Esophagus (tissue), 2 donors: ENCODE data around the gene CRYBA4. TPM values are rescaled to one million over a fixed set of nuclear protein-coding genes. Genes with fewer than 3 reads are reported as not detected.
"Not testable (repeated sequence)": the region's sequence is repeated elsewhere in the genome, so short reads cannot be mapped to it uniquely, and the experiment has no call there.

Experiments used
- H3K27ac ChIP-seq, 2 donors: one replicate each; pipeline ENCODE4 v1.5.1; 2013; ENCODE audit warnings: low read depth in 2 of 2, mild to moderate bottlenecking in 2 of 2, inconsistent platforms in 1 of 2, low read length in 1 of 2, moderate library complexity in 1 of 2
- H3K27me3 ChIP-seq, 2 donors: one replicate each; pipeline ENCODE4 v1.6.1; 2013; ENCODE audit warnings: low read length in 2 of 2, control low read depth in 1 of 2, mild to moderate bottlenecking in 1 of 2; ENCODE audit not compliant: insufficient read depth in 2 of 2, control insufficient read depth in 1 of 2
- H3K36me3 ChIP-seq, 2 donors: one replicate each; pipeline ENCODE4 v1.6.1; 2013; ENCODE audit warnings: low read length in 1 of 2; ENCODE audit not compliant: control insufficient read depth in 2 of 2, insufficient read depth in 2 of 2
- H3K4me1 ChIP-seq, 2 donors: one replicate each; pipeline ENCODE4 v1.6.1; 2013; ENCODE audit warnings: low read length in 1 of 2; ENCODE audit not compliant: control insufficient read depth in 2 of 2, insufficient read depth in 2 of 2
- H3K4me3 ChIP-seq, 2 donors: one replicate each; pipeline ENCODE4 v1.5.1; 2013; ENCODE audit warnings: low read length in 2 of 2, mild to moderate bottlenecking in 2 of 2, low read depth in 1 of 2, moderate library complexity in 1 of 2
- H3K9me3 ChIP-seq, 2 donors: one replicate each; pipeline ENCODE4 v1.6.1; 2013; ENCODE audit warnings: mild to moderate bottlenecking in 2 of 2, low read depth in 1 of 2, low read length in 1 of 2, moderate library complexity in 1 of 2; ENCODE audit not compliant: control insufficient read depth in 2 of 2, insufficient read depth in 1 of 2
- WGBS, 2 donors: extraction: QIAGEN DNeasy Blood & Tissue Kit; methylation state at CpG; one replicate each; pipeline ENCODE4 v1.1.7; 2013; 5-methylcytosine and 5-hydroxymethylcytosine counted together
- polyA plus RNA-seq, 2 donors: library from polyadenylated mRNA; stranded (reverse); fragments of 200-250 nt; gene quantifications; one replicate each; pipeline ENCODE4 v1.2.3, GENCODE V29; 2013
- donor health status: healthy with polysubstance abuse.
- donor health status: Bipolar disorder and iron deficiency.

The CRYBA4 gene
- polyA plus RNA-seq, 2 donors, result not detected

GRCh38 chr22:26610072-26610958 is 11.4 kb upstream of the CRYBA4 start:
- H3K27me3 ChIP-seq, result no peaks in the 10 kb centered on the region
- 65 to 66% methylated on average over 12 of the region's 12 CpGs for WGBS, 2 donors
- H3K36me3 ChIP-seq, result no peaks in the 10 kb centered on the region
- no peak overlapping the region for H3K4me3 ChIP-seq
- H3K27ac ChIP-seq, result no peak overlapping the region
- H3K4me1 ChIP-seq, result no peaks in the 10 kb centered on the region
- H3K9me3 ChIP-seq, result no peaks in the 10 kb centered on the region

- Histone ChIP-seq H3K36me3 (no peaks in the 10 kb centered on the region), H3K9me3 (no peaks in the 10 kb centered on the region), H3K4me1 (no peaks in the 10 kb centered on the region), H3K4me3 (no peak overlapping the region), H3K27ac (no peak overlapping the region), H3K27me3 (no peaks in the 10 kb centered on the region)
- WGBS, 2 donors, result 67 to 73% methylated on average over 2 of the region's 2 CpGs
Observed at GRCh38 chr22:26610996-26611395, 10.8 kb upstream of the CRYBA4 start.

GRCh38 chr22:26612652-26613051 is 9.1 kb upstream of the CRYBA4 start:
- Histone ChIP-seq H3K9me3 (no peaks in the 10 kb centered on the region), H3K27me3 (no peaks in the 10 kb centered on the region), H3K36me3 (no peaks in the 10 kb centered on the region), H3K4me3 (no peak overlapping the region), H3K4me1 (no peaks in the 10 kb centered on the region), H3K27ac (no peak overlapping the region)
- WGBS, 2 donors, result 87% methylated on average over 4 of the region's 4 CpGs

- H3K9me3 ChIP-seq, H3K27me3 ChIP-seq, H3K27ac ChIP-seq, H3K36me3 ChIP-seq, H3K4me3 ChIP-seq, H3K4me1 ChIP-seq: not testable (repeated sequence)
- WGBS, 2 donors, result 26 to 32% methylated on average over 10 of the region's 10 CpGs
Observed at GRCh38 chr22:26613753-26614152, 8.0 kb upstream of the CRYBA4 start.

- H3K27me3 ChIP-seq, result no peaks in the 10 kb centered on the region
- no peaks in the 10 kb centered on the region for H3K4me1 ChIP-seq
- no peaks in the 10 kb centered on the region for H3K36me3 ChIP-seq
- 49 to 54% methylated on average over 14 of the region's 14 CpGs for WGBS, 2 donors
- H3K4me3 ChIP-seq, result no peak overlapping the region
- no peak overlapping the region for H3K27ac ChIP-seq
- H3K9me3 ChIP-seq, result no peaks in the 10 kb centered on the region
Observed at GRCh38 chr22:26614322-26614721, 7.4 kb upstream of the CRYBA4 start.

GRCh38 chr22:26615149-26615548 is 6.6 kb upstream of the CRYBA4 start:
- Histone ChIP-seq H3K4me3 (no peak overlapping the region), H3K27me3 (no peaks in the 10 kb centered on the region), H3K9me3 (no peaks in the 10 kb centered on the region), H3K27ac (no peak overlapping the region), H3K4me1 (no peaks in the 10 kb centered on the region), H3K36me3 (no peaks in the 10 kb centered on the region)
- WGBS, 2 donors, result 40 to 57% methylated on average over 5 of the region's 5 CpGs

- no peaks in the 10 kb centered on the region for H3K9me3 ChIP-seq
- no peak overlapping the region for H3K4me3 ChIP-seq
- WGBS, 2 donors, result 78 to 81% methylated on average over 7 to 11 of the region's 11 CpGs
- no peaks in the 10 kb centered on the region for H3K36me3 ChIP-seq
- H3K4me1 ChIP-seq, result no peaks in the 10 kb centered on the region
- H3K27me3 ChIP-seq, result no peaks in the 10 kb centered on the region
- no peak overlapping the region for H3K27ac ChIP-seq
Observed at GRCh38 chr22:26615830-26616435, 5.8 kb upstream of the CRYBA4 start.

GRCh38 chr22:26616650-26617049 is 5.1 kb upstream of the CRYBA4 start:
- WGBS, 2 donors, result 64 to 77% methylated on average over 2 of the region's 2 CpGs

GRCh38 chr22:26617271-26618199 is 4.2 kb upstream of the CRYBA4 start, which contains the start of gene CRYBB1:
TSS of gene CRYBB1 (minus strand) at chr22:26618027. CDS start at chr22:26616319, 1,708 bp downstream.
- H3K36me3 ChIP-seq, result no peaks in the 10 kb centered on the region
- WGBS, 2 donors, result 66 to 75% methylated on average over 7 of the region's 7 CpGs
- no peaks in the 10 kb centered on the region for H3K27me3 ChIP-seq
- H3K4me1 ChIP-seq, result no peaks in the 10 kb centered on the region
- no peak within 1 kb of the TSS for H3K4me3 ChIP-seq
- H3K27ac ChIP-seq, result peak within 1 kb of the TSS in 1 of 2 donors; percentile 49
- no peaks in the 10 kb centered on the region for H3K9me3 ChIP-seq

More at GRCh38 chr22:26616650-26617049, 5.1 kb upstream of the CRYBA4 start:
- Histone ChIP-seq H3K36me3 (no peaks in the 10 kb centered on the region), H3K27me3 (no peaks in the 10 kb centered on the region), H3K4me3 (no peak overlapping the region), H3K4me1 (no peaks in the 10 kb centered on the region), H3K27ac (no peak overlapping the region), H3K9me3 (no peaks in the 10 kb centered on the region)
